Vagina (tissue), 2 donors: ENCODE data around the gene PRRT1.

ENCODE experiments used
- POLR2A ChIP-seq, 2 donors: fragments of 450-650 bp; IDR thresholded peaks; one replicate each; pipeline ENCODE4 v1.6.1; 2017; ENCODE audit warnings: antibody characterized with exemption in 2 of 2, mild to moderate bottlenecking in 2 of 2, moderate library complexity in 2 of 2
- POLR2AphosphoS5 ChIP-seq, 2 donors: sonication (generic); formaldehyde crosslinking; IDR thresholded peaks; one replicate each; pipeline ENCODE4 v1.9.0; 2017; ENCODE audit warnings: antibody characterized with exemption in 2 of 2, mild to moderate bottlenecking in 2 of 2, low read depth in 1 of 2; ENCODE audit not compliant: insufficient read depth in 1 of 2
- TF ChIP-seq, protein P1 (sequence below), 3 experiments: fragments of 450-650 bp in 2 of 3; fragments of 200-600 bp in 1 of 3; sonication (generic) in 1 of 3; IDR thresholded peaks; one replicate each; pipeline ENCODE4 v1.5.1; 2017 to 2019; ENCODE audit warnings: antibody characterized with exemption in 3 of 3, mild to moderate bottlenecking in 2 of 3, moderate library complexity in 2 of 3

DNA sequence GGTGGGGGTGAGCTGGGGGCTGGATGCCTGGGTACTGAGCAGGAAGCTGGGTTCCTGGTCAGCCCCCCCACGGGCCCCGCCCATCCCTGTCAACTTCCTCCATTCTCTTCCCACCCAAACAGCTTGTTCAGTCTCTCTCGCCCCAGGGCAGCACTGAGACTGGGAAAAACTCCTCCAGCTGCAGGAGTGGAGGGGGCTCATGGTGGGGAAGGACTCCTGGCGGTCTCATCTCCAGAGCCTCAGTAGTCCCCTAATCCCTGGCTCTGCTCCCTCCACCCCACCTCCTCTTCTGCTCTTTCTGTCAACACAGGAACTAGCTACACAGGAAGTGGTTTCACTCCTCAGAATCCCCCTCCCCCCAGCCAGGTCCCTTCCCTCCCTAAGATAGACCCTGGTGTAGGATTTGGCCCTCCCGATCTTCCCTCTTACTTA, 40.9 kb upstream of the PRRT1 start, which contains the start of gene GPSM3:
- TF ChIP-seq, protein P1, sequence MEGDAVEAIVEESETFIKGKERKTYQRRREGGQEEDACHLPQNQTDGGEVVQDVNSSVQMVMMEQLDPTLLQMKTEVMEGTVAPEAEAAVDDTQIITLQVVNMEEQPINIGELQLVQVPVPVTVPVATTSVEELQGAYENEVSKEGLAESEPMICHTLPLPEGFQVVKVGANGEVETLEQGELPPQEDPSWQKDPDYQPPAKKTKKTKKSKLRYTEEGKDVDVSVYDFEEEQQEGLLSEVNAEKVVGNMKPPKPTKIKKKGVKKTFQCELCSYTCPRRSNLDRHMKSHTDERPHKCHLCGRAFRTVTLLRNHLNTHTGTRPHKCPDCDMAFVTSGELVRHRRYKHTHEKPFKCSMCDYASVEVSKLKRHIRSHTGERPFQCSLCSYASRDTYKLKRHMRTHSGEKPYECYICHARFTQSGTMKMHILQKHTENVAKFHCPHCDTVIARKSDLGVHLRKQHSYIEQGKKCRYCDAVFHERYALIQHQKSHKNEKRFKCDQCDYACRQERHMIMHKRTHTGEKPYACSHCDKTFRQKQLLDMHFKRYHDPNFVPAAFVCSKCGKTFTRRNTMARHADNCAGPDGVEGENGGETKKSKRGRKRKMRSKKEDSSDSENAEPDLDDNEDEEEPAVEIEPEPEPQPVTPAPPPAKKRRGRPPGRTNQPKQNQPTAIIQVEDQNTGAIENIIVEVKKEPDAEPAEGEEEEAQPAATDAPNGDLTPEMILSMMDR (IDR thresholded peaks at IDR 0.05) = no peak
- TF ChIP-seq POLR2A (IDR thresholded peaks at IDR 0.05) (no peak), POLR2AphosphoS5 (IDR thresholded peaks at IDR 0.05; ENCODE audit: insufficient read depth in 1 of 2, low read depth in 1 of 2) (peak in 1 of 2 donors; percentile 35)
